ENCODE results near the gene XYLT1.

XYLT1 gene

DNA sequence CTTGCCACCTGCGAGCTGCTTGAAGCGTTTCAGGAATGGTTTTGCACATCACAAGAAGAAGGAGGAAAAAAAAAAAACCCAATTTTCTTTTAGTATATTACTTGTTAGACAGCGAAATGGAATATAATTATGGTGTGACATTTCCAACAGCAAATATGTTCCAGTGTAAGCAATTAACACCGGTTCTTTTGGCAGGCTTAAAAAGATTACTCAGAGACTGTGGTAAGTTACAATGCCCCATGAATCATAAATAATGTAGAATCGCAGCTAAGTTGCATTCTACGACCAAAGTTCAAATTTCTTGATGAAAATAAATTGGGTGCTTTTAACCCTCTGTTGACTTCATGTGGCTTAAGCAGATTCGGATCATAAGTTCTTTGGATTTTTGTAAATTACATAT, 245.2 kb downstream of the XYLT1 start:
- DNase-seq (ENCODE audit: low spot score), result no peak

DNA sequence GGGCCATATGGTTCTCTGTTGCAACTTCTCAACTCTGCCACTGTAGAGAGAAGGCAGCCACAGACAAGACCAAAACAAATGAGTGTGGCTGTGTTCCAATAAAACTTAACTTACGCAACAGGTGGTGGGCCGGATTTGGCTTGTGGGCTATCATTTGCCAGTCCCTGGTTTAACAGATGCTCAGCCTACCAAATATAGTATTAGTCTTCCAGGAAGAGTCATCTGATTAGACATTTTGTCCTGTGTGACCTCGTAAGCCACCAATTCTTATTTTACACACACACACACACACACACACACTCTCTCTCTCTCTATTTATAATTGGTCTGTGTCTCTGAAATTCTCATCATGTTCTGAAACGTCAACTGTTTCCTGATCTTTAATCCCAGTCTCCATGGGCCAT, 245.9 kb downstream of the XYLT1 start:
- DNase-seq (ENCODE audit: low spot score), result no peak

DNA sequence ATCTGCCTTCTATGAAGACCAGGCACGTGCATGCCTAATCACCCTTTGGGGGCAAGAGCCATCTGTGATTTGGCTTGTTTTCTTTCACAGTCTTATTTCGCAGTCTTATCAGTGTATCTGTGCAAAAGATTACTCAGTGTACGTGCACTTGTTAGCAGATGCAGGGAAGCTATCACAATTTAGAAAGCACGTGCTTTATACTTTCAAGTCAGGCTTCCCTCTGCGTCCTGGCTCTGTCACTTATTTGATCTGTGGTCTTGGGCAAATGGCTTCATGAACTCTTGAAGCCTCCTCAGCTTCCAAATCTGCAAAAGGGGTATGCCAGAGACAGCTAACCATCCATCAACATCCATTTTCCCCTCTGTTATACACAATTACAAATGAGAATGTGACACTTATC, 246.4 kb downstream of the XYLT1 start:
- no peak for DNase-seq (ENCODE audit: low spot score)

- DNase-seq (ENCODE audit: low spot score), result no peak
Observed at GRCh38 chr16:17223576-17223975, 247.2 kb downstream of the XYLT1 start.

DNA sequence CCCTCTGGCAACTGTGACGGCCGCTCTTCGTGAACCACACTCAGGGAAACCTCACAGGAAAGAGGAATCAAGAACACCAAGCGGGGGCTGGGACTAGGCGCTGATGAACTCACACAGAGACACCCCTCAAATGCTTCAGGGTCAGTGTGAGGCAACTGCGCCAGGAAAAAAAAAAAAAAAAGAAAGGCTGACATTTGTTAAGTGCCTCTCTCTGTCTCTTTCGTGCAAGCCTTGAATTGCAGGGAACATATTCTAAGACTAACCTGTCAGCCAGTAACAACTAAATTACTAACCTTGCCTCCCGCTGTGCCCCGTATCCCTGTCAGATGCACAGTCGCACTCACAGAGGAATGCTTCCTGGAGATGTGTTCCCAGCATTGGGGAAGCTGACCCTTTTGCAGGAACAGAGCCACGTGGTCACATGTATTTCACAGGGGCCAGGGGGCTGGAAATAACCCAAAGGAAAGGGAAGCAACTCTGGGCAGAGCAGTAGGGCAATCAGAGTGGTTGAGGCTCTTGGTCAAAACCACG, 247.8 kb downstream of the XYLT1 start:
- DNase-seq (ENCODE audit: low spot score), result no peak

- no peak for DNase-seq (ENCODE audit: low spot score)
Observed at GRCh38 chr16:17219991-17220390, 250.8 kb downstream of the XYLT1 start.

DNA sequence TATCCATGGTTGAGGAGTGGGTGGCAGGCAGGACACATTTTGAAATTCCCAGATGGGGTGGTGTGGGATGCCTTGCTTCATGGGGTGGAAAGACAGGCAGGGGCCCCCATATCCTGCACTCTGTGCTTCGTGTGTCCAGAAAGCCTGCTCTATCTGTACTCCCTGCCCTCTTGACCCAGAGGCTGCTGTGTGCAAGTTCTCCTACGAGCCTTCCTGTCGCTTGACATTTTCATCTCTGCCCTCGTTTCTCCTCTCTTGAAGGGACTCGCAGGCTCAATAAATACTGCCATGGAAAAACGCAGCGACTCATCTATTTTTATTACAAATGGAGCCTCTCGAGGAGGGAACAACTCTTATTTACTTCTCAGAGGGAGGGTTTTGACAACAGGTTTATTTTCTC, 254.8 kb downstream of the XYLT1 start:
- DNase-seq (ENCODE audit: low spot score), result no peak

DNA sequence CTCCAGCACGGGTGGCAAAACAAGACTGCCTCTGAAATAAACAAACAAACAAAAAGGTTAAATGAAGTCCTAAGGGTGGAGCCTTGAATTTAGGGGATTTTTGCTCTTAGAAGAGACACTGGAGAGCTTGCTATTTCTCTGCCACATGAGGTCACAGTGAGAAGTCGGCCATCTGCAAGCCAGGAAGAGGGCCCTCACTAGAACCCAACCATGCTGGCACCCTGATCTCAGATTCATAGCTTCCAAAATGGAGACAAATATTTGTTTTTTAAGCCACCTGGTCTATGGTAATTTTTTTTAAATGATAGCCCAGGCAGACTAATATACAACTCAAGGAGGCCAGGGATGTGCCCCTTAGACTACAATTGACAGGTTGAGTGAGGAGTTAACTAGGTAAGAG, 255.5 kb downstream of the XYLT1 start:
- no peak for DNase-seq (ENCODE audit: low spot score)

DNA sequence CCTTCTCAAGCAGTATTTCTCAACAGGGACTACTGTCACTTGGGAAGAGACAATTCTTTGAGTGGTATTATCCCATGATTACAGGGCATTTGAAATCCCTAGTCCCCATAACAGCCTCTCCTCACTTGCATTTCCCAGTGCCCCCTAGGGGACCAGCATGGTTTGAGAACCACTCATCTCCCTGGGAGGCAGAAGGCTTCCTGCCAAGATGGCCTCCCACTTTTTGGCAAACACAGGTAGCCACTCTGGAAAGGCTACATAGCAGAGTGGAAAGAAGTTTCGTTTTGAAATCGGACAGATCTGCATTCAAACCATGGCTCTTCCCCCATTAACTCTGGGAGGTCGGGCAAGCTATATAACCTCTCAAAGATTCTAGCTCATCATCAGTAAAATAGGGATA, 256.8 kb downstream of the XYLT1 start:
- no peak for DNase-seq (ENCODE audit: low spot score)

GRCh38 chr16:17213025-17213424, 257.7 kb downstream of the XYLT1 start:
- no peak for DNase-seq (ENCODE audit: low spot score)

GRCh38 chr16:17212606-17213005, 258.2 kb downstream of the XYLT1 start:
- no peak for DNase-seq (ENCODE audit: low spot score)

- no peak for DNase-seq (ENCODE audit: low spot score)
Observed at GRCh38 chr16:17211797-17212196, 259.0 kb downstream of the XYLT1 start.

DNA sequence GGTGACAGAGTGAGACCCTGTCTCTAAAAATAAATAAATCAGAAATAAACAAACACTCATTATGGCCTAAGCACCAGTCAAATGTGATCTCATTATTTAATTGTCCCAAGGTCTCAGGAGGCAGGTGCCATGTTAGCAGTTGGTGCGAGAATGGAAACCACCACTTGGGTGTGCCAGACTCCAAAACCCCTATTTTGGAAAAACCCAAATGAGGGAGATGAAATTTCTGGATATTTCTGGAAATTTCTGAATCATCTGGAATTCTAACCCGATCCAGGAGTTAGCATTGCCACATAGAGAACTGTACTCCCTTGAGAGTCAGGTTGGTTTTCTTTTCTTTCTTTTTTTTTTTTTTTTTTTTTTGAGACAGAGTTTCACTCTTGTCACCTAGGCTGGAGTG, 264.0 kb downstream of the XYLT1 start:
- no peak for DNase-seq (ENCODE audit: low spot score)

- no peak for DNase-seq (ENCODE audit: low spot score)
Observed at GRCh38 chr16:17205279-17206211, 265.2 kb downstream of the XYLT1 start.

- DNase-seq (ENCODE audit: low spot score), result no peak
Observed at GRCh38 chr16:17204644-17205043, 266.1 kb downstream of the XYLT1 start.

GRCh38 chr16:17204206-17204605, 266.6 kb downstream of the XYLT1 start:
- no peak for DNase-seq (ENCODE audit: low spot score)

- no peak for DNase-seq (ENCODE audit: low spot score)
Observed at GRCh38 chr16:17203424-17203823, 267.3 kb downstream of the XYLT1 start.

DNA sequence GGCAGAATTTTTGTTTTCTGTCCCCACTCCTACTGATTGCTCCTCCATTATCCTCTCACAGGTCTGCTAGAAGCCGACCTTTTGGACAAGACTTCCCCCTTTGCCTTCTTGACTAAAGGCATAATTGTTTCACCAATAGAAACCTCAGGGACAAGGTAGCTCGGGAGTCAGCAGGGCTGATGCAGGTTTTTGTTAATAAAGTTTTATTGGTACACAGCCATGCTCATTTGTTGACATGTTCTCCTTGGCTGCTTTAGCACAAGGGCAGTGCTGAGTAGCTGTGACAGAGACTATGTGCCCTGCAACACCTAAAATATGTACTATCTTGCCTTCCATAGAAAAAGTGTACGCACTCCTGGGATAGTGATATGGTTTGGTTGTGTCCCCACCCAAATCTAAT, 271.6 kb downstream of the XYLT1 start:
- no peak for DNase-seq (ENCODE audit: low spot score)

DNA sequence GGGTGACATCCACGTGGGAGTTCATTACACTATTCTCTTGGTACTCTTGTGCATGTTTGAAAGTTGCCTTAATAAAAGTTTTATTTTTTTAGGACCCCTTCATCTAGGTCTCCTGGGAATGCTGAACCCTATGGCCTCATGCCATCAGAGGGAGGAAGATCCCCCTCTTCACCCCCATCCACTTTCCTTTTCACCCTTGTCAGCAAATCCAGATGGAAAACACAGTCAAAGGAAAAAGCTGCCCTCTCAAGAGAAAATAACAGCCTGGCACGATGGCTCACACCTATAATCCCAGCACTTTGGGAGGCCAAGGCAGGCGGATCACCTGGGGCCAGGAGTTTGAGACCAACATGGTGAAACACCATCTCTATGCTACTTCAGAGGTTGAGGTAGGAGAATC, 274.2 kb downstream of the XYLT1 start:
- DNase-seq (ENCODE audit: low spot score), result no peak

GRCh38 chr16:17194190-17194780, 276.5 kb downstream of the XYLT1 start:
- peak; percentile 19 for DNase-seq (ENCODE audit: low spot score)

- DNase-seq (ENCODE audit: low spot score), result no peak
Observed at GRCh38 chr16:17193566-17194100, 277.1 kb downstream of the XYLT1 start.

DNA sequence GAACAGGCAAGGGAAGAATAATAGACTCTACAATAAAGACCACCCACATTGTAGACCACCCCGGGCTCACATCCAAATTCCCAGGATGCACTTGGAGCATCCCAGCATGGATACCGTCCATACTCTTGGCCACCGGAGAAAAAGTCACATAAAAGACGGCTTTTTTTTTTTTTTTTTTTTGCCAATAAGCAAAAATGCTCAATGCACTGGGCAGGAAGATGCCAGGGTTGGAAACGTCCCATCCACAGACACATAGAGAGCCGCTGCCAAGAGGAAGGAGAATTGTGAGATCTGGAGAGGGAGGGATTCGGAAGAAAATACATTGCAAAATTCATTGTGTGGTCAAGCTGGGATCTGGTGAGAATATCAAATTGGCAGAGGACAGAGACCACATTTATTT, 286.7 kb downstream of the XYLT1 start:
- DNase-seq (ENCODE audit: low spot score), result no peak

All from LoVo (cell line).